Stimulated activated CD4-positive, alpha-beta T cell treated with anti-CD3 and anti-CD28 coated beads, TNF-alpha, amount 100 ng/mL, for 1 hour (primary cell): ENCODE measurements around the gene JAKMIP2.

Source experiments
- DNase-seq, 3 donors: peaks; one replicate each; pipeline ENCODE4 v3.0.0-alpha.2; 2020; ENCODE audit warnings: low read depth in 3 of 3, low spot score in 1 of 3

JAKMIP2 gene

DNA sequence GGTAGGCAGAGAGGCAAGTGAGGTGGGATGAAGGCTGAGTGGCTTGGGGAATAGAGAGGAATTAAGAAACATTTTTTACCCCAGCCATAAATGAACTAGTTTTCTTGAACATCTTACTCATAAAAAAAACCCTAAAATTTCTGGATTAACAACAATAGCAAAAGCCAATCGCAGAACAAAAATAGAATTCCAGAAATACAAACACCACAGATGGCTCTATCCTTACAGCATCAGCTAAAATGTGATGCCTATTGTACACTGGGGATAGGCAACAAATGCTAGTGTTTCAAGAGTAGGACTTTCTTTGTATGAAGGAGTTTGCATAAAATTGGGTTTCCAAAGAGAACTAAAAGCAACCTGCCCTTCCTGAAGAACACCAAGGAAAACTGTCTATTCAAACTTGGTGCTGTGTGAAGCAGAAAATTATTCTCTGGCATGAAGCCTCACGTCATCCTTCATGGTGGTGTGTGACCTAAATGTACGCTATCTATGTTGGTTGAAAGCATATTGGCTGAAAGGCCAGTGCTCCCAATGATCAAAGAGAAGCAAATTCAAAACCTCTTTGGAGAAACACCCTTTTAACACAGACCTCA lies 82.9 kb downstream of the JAKMIP2 start:
- DNase-seq: no peak

DNA sequence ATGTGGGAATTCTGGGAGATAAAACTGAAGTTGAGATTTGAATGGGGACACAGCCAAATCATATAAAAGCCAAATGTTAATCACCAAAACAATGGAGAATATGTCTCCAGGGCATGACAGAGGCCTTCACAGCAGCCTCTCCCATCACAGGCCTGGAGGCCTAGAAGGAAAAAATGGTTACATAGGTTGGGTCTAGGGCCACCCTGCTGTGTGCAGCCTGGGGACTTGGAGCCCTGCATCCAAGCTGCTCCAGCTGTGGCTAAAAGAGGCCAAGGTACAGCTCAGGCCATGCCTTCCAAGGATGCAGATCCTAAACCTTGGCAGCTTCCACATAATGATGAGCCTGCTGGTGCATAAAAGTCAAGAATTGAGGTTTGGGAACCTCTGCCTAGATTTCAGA lies 85.1 kb downstream of the JAKMIP2 start:
- no peak for DNase-seq

DNA sequence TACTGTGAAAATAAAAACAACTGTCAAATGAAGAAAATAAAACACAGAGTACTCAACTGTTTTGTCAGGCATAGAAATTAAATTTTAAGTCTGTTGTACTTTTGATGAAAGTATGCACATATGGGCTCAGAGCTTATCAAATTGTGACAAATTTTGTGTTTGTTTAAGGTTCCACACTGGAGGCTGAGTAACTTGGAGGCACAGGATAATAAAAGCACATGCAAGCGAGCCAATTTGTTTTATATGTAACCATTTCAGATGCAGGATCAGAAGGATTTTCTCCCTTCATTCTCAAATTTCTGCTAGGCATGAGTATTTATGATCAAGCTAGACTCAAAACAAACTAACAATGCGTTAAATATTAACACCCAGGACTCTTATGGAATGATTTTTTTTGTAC lies 87.8 kb downstream of the JAKMIP2 start:
- DNase-seq: no peak

DNA sequence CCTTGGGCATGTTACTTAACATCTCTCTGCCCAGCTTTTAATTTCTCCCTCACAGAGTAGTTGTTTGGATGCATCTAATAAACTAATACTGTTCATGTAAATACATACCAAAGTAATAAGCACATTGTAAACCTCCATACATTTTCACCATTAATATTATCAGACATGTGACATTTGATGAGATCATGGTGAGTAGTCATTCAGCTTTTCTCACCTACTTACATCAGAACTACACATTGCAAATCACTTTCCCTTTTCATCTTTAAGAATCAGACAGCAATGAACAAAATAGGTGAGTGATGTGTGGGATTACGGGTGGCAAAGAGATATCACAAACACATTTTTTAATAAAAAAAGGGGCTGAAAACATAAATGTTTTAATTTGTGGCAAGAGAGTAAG lies 89.3 kb downstream of the JAKMIP2 start:
- no peak for DNase-seq

DNA sequence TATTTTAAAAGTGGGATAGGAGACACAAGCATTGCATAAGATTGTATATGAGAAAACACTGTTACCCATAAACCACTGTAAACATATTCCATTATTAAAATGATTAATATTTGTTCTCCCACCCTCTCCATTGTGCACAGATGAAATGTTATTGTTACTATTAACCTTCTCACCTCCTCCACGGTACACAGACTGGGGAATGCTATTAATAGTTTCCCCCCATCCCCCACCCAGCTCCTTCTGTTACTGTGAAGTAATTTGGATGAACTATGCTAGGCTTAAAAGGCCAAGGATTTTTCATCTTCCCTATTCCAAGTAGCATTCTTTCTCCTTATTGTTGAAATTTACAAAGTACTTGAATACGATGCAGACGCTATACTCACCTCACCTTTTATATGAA lies 91.4 kb downstream of the JAKMIP2 start:
- DNase-seq: no peak

DNA sequence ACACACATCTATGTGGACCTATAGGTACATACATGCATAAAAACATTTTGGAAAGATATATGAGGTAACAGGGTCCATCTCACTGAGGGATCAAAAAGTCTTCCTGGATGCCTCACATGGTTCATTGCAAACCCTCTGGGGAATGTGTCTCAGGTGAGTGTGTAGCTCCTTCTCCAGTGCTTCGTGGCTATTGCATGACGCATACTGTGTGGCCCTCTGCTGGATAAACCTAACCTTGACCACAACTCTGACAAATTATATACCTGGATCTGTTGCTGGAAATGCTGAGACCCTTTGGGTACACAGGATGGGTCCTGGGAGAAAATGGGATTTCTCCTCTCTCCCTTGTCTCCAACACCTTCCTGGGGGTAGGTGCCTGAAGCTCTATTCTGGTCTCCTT lies 91.9 kb downstream of the JAKMIP2 start:
- no peak for DNase-seq

DNA sequence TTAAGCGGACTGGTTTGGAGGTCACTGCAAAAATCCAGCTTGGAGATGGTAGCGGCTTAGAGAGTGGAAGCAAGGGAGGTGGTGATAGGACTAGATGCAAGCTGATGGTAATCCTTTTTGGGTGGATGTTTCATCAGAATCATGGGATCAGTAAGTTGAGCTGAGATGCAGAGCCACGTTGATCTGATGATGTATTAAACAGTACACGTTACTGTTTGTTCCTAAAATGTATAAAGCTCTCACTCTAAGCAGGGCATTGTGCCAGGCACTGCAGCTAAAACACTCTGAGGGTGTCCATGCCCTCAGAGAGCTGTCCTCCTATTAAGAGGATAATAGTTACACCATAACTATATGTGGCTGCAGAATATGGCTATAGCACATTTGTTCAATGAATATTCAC lies 93.1 kb downstream of the JAKMIP2 start:
- no peak for DNase-seq

DNA sequence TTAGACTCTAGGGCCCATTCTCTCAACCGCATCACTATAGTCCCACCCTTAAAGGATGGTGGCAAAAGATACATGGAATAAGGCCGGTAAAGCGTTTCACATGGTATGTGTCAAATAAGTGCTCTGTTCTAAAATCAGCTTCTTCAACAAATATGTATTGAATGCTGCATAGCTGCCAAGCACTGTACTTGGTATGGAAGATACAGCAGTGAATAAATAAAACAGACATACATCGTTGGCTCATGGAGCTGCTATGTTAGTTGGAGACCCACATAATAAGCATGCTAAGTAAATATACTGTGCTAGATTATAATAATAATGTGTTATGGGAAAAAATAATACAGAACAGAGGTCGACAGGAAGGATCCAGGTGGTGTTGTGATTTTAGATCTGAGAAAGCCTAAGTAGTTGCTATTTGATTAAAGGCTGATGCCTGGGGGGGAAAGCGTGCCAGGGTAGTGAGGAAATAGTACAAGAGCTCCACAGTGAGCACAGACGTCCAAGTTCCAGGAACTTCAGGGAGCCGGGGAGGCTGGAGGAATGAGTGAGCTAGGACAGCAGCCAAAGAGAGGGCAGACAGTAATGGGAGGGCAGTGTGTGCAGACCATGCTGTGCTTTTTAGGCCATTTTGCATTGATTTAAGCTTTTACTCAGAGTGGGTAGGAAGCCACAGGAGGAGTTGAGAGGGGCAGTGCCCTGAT lies 93.7 kb downstream of the JAKMIP2 start:
- DNase-seq: no peak

DNA sequence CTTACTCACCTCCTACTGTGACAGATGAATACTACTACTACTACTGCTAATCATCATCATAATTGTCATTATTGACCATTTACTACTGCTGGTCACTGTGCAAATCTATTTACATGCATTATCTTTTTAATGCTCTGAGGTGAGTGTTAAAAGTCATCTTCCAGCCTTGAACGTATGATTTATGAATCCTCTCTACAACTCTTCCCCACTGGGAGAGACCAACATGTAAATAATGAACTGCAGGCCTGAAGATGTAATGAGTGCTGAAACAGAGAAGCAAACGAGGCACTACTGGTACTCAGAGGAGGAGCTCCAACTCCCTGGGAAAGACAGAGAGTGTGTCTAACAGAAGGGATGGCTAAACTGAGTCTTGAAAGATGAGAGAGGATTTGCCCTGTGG lies 95.4 kb downstream of the JAKMIP2 start:
- DNase-seq: no peak

DNA sequence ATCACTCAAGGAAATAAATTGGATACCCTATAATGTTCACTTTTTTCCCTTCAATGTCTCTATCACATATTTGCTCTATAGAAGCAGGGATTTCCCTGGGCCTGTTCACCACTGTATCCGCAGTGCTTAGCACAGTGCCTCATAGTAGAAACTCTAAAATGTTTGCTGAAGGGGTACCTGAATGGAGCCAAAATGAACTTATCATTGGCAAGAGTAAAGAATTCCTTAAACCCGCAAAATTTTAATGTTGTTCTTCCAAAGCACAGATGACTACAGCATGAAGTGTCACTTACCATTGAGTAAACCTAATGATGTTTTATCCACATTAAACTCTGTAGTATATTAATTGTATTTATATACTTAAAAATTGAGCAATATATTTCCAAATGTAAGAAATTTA lies 96.1 kb downstream of the JAKMIP2 start:
- no peak for DNase-seq

DNA sequence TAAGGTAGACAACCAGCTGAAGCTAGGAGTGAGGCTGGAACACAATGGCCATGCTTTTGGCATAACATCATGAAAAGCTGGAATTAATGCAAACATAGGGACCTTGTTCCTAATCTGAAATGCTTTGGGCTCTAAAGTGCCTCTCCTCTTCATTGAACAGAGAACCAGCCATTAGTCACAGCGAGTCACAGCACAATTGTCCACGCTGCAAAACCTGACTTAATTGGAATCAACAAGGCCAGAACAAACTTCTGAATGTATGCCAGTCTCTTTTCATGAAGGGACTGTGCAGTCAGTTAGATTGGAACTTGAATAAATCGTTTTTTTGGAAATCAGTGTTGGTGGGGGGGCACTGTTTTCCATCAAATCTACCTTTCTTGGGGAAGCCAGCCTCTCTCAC lies 96.5 kb downstream of the JAKMIP2 start:
- DNase-seq: no peak

DNA sequence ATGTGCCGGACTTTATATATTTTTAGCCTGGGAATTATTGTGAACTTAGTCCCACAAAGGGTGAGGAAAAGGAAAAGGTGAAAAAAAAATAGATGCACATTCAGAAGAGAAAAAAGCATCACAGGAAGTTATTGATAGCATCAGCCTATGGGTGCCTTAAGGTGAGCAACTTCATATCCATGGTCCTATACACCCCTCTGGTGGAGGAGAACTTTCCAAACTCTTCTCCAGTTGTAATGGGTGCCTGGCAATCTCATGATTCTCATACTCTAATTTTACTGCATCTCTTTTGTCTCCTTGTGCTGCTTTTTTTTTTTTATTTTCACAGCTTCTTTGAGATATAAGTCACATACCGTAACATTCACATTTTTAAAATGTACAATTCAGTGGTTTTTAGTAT lies 107.4 kb downstream of the JAKMIP2 start:
- no peak for DNase-seq

DNA sequence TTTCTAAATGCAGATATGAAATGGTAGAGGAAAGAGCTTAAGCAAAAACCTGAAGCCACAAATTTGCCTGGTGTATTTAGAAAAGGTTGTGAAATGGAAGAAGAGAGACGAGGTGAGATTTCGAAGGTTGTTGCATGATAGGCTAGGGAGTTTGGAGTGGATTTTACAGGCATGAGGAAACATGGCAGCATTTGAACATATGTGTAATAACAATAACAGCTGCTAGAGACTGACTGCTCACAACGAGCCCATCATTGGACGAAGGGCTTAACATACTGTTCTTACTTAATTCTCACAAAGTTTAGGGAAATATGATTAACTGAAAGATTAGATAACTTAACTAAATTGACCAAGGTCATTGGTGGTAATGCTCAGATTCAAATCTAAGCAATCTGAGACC lies 108.1 kb downstream of the JAKMIP2 start:
- no peak for DNase-seq

DNA sequence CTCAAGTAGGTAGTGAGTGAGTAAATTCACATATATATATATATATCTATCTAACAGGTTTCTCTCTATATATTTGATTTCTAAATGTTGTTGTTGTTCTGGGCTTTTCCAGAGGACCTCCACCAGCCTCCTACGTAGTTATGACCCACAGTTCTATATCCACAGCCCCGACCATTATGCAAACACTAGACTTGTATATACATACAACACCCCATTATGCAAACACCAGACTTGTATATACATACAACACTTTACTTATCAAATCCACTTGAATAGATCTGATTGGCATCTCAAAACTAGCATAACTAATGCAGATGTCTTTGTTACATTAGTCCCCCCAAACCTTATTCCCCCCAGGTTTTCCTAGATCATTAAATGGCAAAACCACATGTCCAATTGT lies 108.7 kb downstream of the JAKMIP2 start:
- no peak for DNase-seq

DNA sequence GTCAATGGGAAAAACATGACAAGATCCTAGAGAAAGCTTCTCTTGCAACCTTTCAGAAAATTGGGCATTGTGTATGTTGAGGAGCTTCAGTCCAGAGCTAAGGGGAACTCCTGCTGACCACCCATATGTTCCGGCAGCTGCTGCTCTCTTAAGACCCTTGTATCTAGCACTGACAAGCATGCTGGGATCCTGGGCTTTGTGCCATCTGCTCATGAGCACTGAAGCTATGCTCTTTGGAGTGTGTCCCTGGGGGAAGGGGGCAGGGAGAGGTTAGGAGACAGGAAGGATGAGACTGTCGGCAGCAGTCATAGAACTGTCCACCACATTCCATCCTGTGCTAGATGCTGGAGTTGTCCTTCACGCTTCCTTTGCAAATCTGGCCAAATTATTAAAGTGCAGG lies 109.3 kb downstream of the JAKMIP2 start:
- no peak for DNase-seq

DNA sequence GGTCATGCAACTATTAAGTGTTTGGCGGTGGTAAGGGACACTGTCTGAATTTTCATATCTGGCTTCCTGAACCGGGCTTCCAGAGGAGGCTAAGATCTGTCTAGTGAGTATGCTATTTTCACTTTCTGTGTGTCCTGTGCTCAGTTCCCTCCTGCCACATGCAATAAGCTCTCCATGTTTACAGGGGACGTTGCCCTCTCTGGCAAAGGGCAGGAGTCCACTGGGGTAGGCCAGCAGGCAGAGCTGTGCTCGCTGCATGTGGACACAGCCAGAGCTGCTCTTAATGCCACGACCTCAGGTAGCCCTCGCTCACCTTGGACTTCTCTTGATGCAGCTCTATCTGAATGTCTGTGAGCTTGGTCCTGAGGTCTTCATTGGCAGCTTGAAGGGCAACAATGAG lies 111.2 kb downstream of the JAKMIP2 start:
- DNase-seq: no peak

DNA sequence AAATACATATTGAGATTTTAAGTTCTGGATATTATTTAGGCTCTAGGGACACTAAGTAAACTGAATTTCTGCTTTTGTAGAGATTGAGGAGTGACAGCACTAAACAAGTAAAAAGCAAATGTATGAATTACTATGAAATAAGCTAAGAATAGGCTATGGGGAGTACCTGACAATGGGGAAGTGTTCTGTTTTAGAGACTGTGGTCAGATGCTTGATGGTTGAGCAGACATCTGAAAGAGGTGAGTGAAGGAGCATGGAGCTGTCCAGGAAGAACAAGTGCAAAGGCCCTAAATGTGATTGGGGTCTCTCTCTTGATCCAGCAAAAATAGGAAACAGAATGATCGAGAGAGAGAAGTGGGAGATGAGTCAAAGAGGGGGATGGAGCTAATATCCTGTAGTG lies 111.7 kb downstream of the JAKMIP2 start:
- no peak for DNase-seq

DNA sequence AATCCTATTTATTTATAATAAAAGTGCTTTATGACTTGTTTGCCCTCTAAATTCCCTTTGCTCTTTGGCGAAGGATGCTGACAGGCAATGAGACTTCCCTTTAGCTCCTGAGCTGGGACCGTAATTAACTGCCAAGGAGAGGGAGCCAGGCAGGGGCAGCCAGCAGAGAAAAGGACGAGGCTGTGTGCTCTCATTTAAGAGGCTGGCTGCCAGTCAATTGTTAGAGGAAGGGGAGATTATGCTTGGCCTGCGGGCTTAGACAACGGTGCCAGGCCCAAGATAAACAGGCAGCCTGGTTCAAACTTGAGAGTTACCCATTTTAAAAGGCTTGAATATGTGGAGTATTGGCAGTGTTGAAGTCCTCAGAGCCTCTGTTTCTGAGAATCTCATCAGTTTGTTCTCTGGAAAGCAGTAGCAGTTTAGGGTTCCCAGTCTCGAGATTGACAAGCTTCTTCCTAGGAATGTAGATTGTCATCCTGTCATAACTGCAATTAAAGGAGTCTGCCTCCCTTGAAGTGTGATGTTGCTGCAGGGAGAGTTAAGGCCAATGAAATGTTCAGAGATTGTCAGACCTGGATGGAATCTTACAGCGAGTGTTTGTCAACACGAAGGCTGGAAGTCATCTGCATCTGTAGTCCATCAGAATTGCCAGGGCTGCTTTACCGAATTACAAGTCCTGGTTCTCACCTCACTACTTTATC lies 113.2 kb downstream of the JAKMIP2 start:
- no peak for DNase-seq

DNA sequence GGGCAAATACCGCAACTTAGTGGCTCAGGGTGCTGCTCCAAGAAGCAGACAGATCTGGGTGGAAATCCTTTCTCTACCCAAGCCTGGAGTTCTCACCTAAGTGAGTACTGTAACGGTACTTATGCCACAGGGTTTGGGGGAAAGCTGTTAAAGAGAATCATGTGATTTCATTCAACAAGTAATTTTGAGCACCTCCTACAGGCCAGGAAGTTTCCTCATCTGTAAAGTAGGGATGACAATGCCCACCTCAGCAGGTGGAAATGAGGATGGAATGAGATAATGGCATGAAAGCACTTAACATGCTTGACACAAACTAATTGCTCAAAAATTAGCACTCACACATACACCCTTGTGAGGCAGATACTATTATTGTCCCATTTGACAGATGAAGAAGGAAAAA lies 114.1 kb downstream of the JAKMIP2 start:
- DNase-seq: no peak

DNA sequence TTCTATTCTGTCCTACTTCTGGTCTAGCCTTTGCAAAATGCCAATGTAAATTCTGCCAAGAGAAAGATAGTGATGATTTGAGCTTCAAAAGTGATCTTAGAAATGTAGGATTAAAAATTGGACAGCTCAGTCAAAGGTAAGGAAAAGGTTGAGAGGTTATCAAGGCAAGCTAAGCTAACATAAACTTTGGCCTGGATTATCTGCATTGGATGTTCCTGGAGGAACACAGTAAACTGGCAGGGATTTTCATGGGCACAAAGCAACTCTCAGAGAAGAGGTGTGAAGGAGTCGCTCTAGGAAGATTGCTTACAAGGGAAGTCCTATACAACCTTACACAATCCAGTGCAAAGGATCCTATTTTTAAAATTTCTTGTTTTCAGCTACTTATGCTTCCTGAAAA lies 115.2 kb downstream of the JAKMIP2 start:
- DNase-seq: no peak

DNA sequence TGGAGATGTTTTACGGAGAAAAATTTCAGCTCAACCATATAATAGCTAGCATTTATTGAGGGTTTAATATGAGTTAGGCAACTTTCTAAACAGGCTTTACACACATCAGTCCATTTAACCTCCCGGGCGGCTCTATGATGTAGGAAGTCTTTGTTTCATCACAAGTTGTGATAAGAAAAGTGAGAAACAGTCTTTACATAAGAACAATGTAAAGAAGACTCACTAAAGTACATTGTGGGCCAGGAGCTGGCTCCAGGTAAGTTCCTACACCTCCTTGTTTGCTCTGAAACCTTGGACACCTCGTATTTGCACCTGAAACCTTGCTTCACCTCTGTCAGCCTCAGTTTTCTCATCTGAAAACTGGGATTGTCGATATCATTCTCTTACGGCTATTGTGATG lies 116.1 kb downstream of the JAKMIP2 start:
- no peak for DNase-seq

DNA sequence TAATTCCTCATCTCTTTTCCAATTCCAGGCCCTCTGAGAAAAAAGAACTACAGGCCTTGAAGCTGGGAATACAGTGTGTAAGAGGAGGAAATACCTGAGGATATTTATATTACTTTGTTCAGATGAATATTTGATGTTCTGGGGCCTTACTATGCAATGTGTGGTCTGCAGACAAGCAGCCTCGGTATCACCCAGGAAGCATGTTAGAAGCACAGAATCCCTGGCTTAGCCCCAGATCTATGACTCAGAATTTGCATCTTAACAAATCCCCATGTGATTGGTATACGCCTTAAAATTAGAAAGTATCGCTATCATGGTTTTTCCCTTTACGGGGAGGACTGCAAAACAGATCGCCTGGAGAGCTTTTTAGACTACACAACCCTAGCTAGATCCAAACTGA lies 121.0 kb downstream of the JAKMIP2 start:
- no peak for DNase-seq
